ENCODE measurements around the gene COX8A. TPM values are rescaled to one million over a fixed set of nuclear protein-coding genes. Genes with fewer than 3 reads are reported as not detected.

Gene COX8A
- total and polyA plus RNA-seq, 2 of the 13 experiments (the other 11 are each of a cell fraction or from before 2014, with no cell fraction given): 202 to 406 TPM

- TF ChIP-seq, protein P1, sequence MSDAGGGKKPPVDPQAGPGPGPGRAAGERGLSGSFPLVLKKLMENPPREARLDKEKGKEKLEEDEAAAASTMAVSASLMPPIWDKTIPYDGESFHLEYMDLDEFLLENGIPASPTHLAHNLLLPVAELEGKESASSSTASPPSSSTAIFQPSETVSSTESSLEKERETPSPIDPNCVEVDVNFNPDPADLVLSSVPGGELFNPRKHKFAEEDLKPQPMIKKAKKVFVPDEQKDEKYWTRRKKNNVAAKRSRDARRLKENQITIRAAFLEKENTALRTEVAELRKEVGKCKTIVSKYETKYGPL (CRISPR knock-in tag; IDR thresholded peaks at IDR 0.05): no peak
- no peak for TF ChIP-seq KDM5A (IDR thresholded peaks at IDR 0.05; ENCODE audit: borderline replicate concordance, low read length)
- 0 out of 2 replicates have a peak, but pooled peaks have one; percentile 24 for TF ChIP-seq HMG20B (CRISPR knock-in tag; conservative IDR thresholded peaks at IDR 0.05)
- 0 out of 2 replicates have a peak, but pooled peaks have one; percentile 20 for TF ChIP-seq RARA (CRISPR knock-in tag; IDR thresholded peaks at IDR 0.05)
- TF ChIP-seq TEAD3 (CRISPR knock-in tag; optimal IDR thresholded peaks at IDR 0.05; ENCODE audit: borderline replicate concordance): peak; percentile 36
- TF ChIP-seq HNRNPUL1 (IDR thresholded peaks at IDR 0.05; ENCODE audit: low read depth, low read length): no peak
- TF ChIP-seq RORA (CRISPR knock-in tag; IDR thresholded peaks at IDR 0.05): no peak
- TF ChIP-seq ZNF331 (CRISPR knock-in tag; IDR thresholded peaks at IDR 0.05): no peak
- TF ChIP-seq ZNF577 (CRISPR knock-in tag; IDR thresholded peaks at IDR 0.05; ENCODE audit: borderline replicate concordance, low read depth): no peak
- TF ChIP-seq, protein P2, sequence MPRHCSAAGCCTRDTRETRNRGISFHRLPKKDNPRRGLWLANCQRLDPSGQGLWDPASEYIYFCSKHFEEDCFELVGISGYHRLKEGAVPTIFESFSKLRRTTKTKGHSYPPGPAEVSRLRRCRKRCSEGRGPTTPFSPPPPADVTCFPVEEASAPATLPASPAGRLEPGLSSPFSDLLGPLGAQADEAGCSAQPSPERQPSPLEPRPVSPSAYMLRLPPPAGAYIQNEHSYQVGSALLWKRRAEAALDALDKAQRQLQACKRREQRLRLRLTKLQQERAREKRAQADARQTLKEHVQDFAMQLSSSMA (CRISPR knock-in tag; IDR thresholded peaks at IDR 0.05): no peak
- TF ChIP-seq ZNF589 (CRISPR knock-in tag; conservative IDR thresholded peaks at IDR 0.05): no peak
- TF ChIP-seq ZFP1 (CRISPR knock-in tag; IDR thresholded peaks at IDR 0.05): no peak
- TF ChIP-seq ZNF230 (CRISPR knock-in tag; IDR thresholded peaks at IDR 0.05): no peak
- TF ChIP-seq, protein P3, sequence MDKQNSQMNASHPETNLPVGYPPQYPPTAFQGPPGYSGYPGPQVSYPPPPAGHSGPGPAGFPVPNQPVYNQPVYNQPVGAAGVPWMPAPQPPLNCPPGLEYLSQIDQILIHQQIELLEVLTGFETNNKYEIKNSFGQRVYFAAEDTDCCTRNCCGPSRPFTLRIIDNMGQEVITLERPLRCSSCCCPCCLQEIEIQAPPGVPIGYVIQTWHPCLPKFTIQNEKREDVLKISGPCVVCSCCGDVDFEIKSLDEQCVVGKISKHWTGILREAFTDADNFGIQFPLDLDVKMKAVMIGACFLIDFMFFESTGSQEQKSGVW (CRISPR knock-in tag; IDR thresholded peaks at IDR 0.05; ENCODE audit: borderline replicate concordance): no peak
- TF ChIP-seq NBN (conservative IDR thresholded peaks at IDR 0.05): no peak
- no peak for TF ChIP-seq ZNF317 (CRISPR knock-in tag; IDR thresholded peaks at IDR 0.05)
- TF ChIP-seq NR2F6 (IDR thresholded peaks at IDR 0.05): no peak; the same call in 1 of the 2 replicates
- TF ChIP-seq NR2F6 (CRISPR knock-in tag; IDR thresholded peaks at IDR 0.05): no peak
- no peak for TF ChIP-seq ADNP (CRISPR knock-in tag; IDR thresholded peaks at IDR 0.05)
- TF ChIP-seq ONECUT2 (CRISPR knock-in tag; IDR thresholded peaks at IDR 0.05): no peak
- no peak for TF ChIP-seq ZSCAN9 (CRISPR knock-in tag; IDR thresholded peaks at IDR 0.05; ENCODE audit: borderline replicate concordance)
- no peak for TF ChIP-seq MXD1 (CRISPR knock-in tag; IDR thresholded peaks at IDR 0.05)
- TF ChIP-seq GATAD1 (CRISPR knock-in tag; IDR thresholded peaks at IDR 0.05): peak; percentile 92
- TF ChIP-seq, protein P4, sequence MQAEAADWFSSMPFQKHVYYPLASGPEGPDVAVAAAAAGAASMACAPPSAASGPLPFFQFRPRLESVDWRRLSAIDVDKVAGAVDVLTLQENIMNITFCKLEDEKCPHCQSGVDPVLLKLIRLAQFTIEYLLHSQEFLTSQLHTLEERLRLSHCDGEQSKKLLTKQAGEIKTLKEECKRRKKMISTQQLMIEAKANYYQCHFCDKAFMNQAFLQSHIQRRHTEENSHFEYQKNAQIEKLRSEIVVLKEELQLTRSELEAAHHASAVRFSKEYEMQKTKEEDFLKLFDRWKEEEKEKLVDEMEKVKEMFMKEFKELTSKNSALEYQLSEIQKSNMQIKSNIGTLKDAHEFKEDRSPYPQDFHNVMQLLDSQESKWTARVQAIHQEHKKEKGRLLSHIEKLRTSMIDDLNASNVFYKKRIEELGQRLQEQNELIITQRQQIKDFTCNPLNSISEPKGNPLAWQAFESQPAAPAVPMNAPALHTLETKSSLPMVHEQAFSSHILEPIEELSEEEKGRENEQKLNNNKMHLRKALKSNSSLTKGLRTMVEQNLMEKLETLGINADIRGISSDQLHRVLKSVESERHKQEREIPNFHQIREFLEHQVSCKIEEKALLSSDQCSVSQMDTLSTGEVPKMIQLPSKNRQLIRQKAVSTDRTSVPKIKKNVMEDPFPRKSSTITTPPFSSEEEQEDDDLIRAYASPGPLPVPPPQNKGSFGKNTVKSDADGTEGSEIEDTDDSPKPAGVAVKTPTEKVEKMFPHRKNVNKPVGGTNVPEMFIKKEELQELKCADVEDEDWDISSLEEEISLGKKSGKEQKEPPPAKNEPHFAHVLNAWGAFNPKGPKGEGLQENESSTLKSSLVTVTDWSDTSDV (CRISPR knock-in tag; IDR thresholded peaks at IDR 0.05): no peak
- TF ChIP-seq, protein P5, sequence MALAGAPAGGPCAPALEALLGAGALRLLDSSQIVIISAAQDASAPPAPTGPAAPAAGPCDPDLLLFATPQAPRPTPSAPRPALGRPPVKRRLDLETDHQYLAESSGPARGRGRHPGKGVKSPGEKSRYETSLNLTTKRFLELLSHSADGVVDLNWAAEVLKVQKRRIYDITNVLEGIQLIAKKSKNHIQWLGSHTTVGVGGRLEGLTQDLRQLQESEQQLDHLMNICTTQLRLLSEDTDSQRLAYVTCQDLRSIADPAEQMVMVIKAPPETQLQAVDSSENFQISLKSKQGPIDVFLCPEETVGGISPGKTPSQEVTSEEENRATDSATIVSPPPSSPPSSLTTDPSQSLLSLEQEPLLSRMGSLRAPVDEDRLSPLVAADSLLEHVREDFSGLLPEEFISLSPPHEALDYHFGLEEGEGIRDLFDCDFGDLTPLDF (CRISPR knock-in tag; IDR thresholded peaks at IDR 0.05): peak; percentile 54; the same call in 1 of the 2 replicates
- TF ChIP-seq ZNF30 (CRISPR knock-in tag; IDR thresholded peaks at IDR 0.05): no peak
Observed at GRCh38 chr11:63938479-63939396, 35.7 kb upstream of the COX8A start, which contains the start of gene NAA40 (continued).

Measured in HepG2 (cell line).